LNCaP clone FGC (cell line): Measurements from ENCODE around the gene ATP1A2.

ENCODE experiments used
- DNase-seq: peaks from one replicate; pipeline ENCODE4 v3.0.0-alpha.2; 2011; ENCODE audit warnings: low read depth
- H3K4me3 ChIP-seq: 2 replicates; pipeline ENCODE4 v1.5.1; 2011; ENCODE audit warnings: mild to moderate bottlenecking, low read depth, low read length, control low read depth
- CTCF ChIP-seq: IDR thresholded peaks from 2 replicates; pipeline ENCODE4 v1.5.1; 2012; ENCODE audit warnings: mild to moderate bottlenecking; ENCODE audit not compliant: control insufficient read depth, insufficient read depth; ENCODE audit errors: extremely low read depth

ATP1A2 gene

GRCh38 chr1:160092366-160093068 is 23.0 kb upstream of the ATP1A2 start:
- DNase-seq, result no peak
- H3K4me3 ChIP-seq, result no peak overlapping the region
- no peak for TF ChIP-seq CTCF

GRCh38 chr1:160093069-160093395 is 22.5 kb upstream of the ATP1A2 start:
- no peak overlapping the region for H3K4me3 ChIP-seq
- DNase-seq, result no peak
- TF ChIP-seq CTCF, result no peak

- TF ChIP-seq CTCF, result no peak
- no peak for DNase-seq
- no peak overlapping the region for H3K4me3 ChIP-seq
These were observed 21.8 kb upstream of the ATP1A2 start for GRCh38 chr1:160093624-160094290.

GRCh38 chr1:160094291-160094625 is 21.3 kb upstream of the ATP1A2 start:
- no peak for DNase-seq
- no peak for TF ChIP-seq CTCF
- no peak overlapping the region for H3K4me3 ChIP-seq

- DNase-seq, result no peak
- no peak overlapping the region for H3K4me3 ChIP-seq
- no peak for TF ChIP-seq CTCF
These were observed 20.8 kb upstream of the ATP1A2 start for GRCh38 chr1:160094806-160095205.

- no peak overlapping the region for H3K4me3 ChIP-seq
- DNase-seq, result no peak
- TF ChIP-seq CTCF, result no peak
These were observed 20.0 kb upstream of the ATP1A2 start for GRCh38 chr1:160095382-160096105.
